ENCODE measurements around the gene MYMX. TPM values are rescaled to one million over a fixed set of nuclear protein-coding genes. Genes with fewer than 3 reads are reported as not detected.

MYMX gene
- total and polyA plus RNA-seq, 4 donors, result 0.14 TPM; not detected in 3

DNA sequence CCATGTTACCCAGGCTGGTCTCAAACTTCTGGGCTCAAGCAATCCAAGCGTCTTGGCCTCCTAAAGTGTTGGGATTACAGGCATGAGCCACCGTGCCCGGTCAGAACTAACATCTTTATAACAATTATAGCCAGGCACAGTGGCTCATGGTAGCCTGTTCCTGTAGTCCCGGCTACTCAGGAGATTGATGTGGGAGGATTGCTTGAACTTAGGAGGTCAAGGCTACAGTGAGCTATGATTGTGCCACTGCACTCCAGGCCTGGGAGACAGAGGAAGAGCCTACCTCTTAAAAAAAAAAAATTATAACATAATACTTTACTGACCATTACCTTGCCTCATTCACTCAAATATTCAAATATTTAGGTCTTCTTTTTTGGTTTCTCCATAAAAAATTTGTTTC is 16.8 kb upstream of the MYMX start:
- Histone ChIP-seq H3K4me1 (ENCODE audit: control insufficient read depth in 4 of 4, insufficient read depth in 4 of 4, low read length in 3 of 4) (no peaks in the 10 kb centered on the region), H3K4me3 (ENCODE audit: low read depth in 1 of 3, low read length in 3 of 3) (no peak overlapping the region), H3K27me3 (ENCODE audit: control insufficient read depth in 4 of 4, insufficient read depth in 4 of 4, low read length in 3 of 4) (no peaks in the 10 kb centered on the region), H3K27ac (ENCODE audit: low read depth in 1 of 2, low read length in 2 of 2) (no peak overlapping the region), H3K9me3 (ENCODE audit: control insufficient read depth in 4 of 4, low read length in 3 of 4) (no peaks in the 10 kb centered on the region), H3K36me3 (ENCODE audit: control insufficient read depth in 4 of 4, insufficient read depth in 3 of 4, low read depth in 1 of 4, low read length in 3 of 4) (no peaks in the 10 kb centered on the region), H3K9ac (ENCODE audit: low read depth in 1 of 2, low read length in 2 of 2) (no peak overlapping the region)
- WGBS, result 96% methylated on average over 4 of the region's 4 CpGs
- DNase-seq (ENCODE audit: low spot score), result no peak
- TF ChIP-seq ATF3 (IDR thresholded peaks at IDR 0.05) (no peak), HNF4G (IDR thresholded peaks at IDR 0.05) (no peak)

GRCh38 chr6:44201200-44201599 is 15.5 kb upstream of the MYMX start:
- H3K9ac ChIP-seq (ENCODE audit: low read depth in 1 of 2, low read length in 2 of 2), result no peak overlapping the region
- H3K4me1 ChIP-seq (ENCODE audit: control insufficient read depth in 4 of 4, insufficient read depth in 4 of 4, low read length in 3 of 4), result no peaks in the 10 kb centered on the region
- H3K27ac ChIP-seq (ENCODE audit: low read depth in 1 of 2, low read length in 2 of 2), result no peak overlapping the region
- no peak for DNase-seq (ENCODE audit: low spot score)
- no peaks in the 10 kb centered on the region for H3K9me3 ChIP-seq (ENCODE audit: control insufficient read depth in 4 of 4, low read length in 3 of 4)
- no peaks in the 10 kb centered on the region for H3K27me3 ChIP-seq (ENCODE audit: control insufficient read depth in 4 of 4, insufficient read depth in 4 of 4, low read length in 3 of 4)
- no peaks in the 10 kb centered on the region for H3K36me3 ChIP-seq (ENCODE audit: control insufficient read depth in 4 of 4, insufficient read depth in 3 of 4, low read depth in 1 of 4, low read length in 3 of 4)
- no peak overlapping the region for H3K4me3 ChIP-seq (ENCODE audit: low read depth in 1 of 3, low read length in 3 of 3)
- 90% methylated on average over 3 of the region's 3 CpGs for WGBS
- no peak for TF ChIP-seq ZBTB33 (IDR thresholded peaks at IDR 0.05)
- TF ChIP-seq FOXA1 (IDR thresholded peaks at IDR 0.05), result no peak
- TF ChIP-seq, protein P1, sequence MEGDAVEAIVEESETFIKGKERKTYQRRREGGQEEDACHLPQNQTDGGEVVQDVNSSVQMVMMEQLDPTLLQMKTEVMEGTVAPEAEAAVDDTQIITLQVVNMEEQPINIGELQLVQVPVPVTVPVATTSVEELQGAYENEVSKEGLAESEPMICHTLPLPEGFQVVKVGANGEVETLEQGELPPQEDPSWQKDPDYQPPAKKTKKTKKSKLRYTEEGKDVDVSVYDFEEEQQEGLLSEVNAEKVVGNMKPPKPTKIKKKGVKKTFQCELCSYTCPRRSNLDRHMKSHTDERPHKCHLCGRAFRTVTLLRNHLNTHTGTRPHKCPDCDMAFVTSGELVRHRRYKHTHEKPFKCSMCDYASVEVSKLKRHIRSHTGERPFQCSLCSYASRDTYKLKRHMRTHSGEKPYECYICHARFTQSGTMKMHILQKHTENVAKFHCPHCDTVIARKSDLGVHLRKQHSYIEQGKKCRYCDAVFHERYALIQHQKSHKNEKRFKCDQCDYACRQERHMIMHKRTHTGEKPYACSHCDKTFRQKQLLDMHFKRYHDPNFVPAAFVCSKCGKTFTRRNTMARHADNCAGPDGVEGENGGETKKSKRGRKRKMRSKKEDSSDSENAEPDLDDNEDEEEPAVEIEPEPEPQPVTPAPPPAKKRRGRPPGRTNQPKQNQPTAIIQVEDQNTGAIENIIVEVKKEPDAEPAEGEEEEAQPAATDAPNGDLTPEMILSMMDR (IDR thresholded peaks at IDR 0.05; ENCODE audit: low read depth, low read length, missing input control), result no peak
- TF ChIP-seq RAD21 (IDR thresholded peaks at IDR 0.05), result no peak

- DNase-seq (ENCODE audit: low spot score), result no peak
- no peaks in the 10 kb centered on the region for H3K27me3 ChIP-seq (ENCODE audit: control insufficient read depth in 4 of 4, insufficient read depth in 4 of 4, low read length in 3 of 4)
- H3K9ac ChIP-seq (ENCODE audit: low read depth in 1 of 2, low read length in 2 of 2), result no peak overlapping the region
- no peaks in the 10 kb centered on the region for H3K36me3 ChIP-seq (ENCODE audit: control insufficient read depth in 4 of 4, insufficient read depth in 3 of 4, low read depth in 1 of 4, low read length in 3 of 4)
- 82% methylated on average over 11 of the region's 11 CpGs for WGBS
- H3K9me3 ChIP-seq (ENCODE audit: control insufficient read depth in 4 of 4, low read length in 3 of 4), result no peaks in the 10 kb centered on the region
- H3K4me3 ChIP-seq (ENCODE audit: low read depth in 1 of 3, low read length in 3 of 3), result no peak overlapping the region
- H3K4me1 ChIP-seq (ENCODE audit: control insufficient read depth in 4 of 4, insufficient read depth in 4 of 4, low read length in 3 of 4), result no peaks in the 10 kb centered on the region
- H3K27ac ChIP-seq (ENCODE audit: low read depth in 1 of 2, low read length in 2 of 2), result no peak overlapping the region
- no peak for TF ChIP-seq GABPA (IDR thresholded peaks at IDR 0.05 in 1 of 2, conservative IDR thresholded peaks at IDR 0.05 in 1 of 2)
- TF ChIP-seq SP1 (IDR thresholded peaks at IDR 0.05), result no peak
- TF ChIP-seq HNF4G (IDR thresholded peaks at IDR 0.05), result no peak
- TF ChIP-seq, protein P1 (IDR thresholded peaks at IDR 0.05; ENCODE audit: low read depth, low read length, missing input control), result no peak
- no peak for TF ChIP-seq REST (IDR thresholded peaks at IDR 0.05)
- no peak for TF ChIP-seq TAF1 (conservative IDR thresholded peaks at IDR 0.05)
- no peak for TF ChIP-seq RXRA (IDR thresholded peaks at IDR 0.05)
- TF ChIP-seq FOXA1 (IDR thresholded peaks at IDR 0.05), result no peak
- TF ChIP-seq RAD21 (IDR thresholded peaks at IDR 0.05), result no peak
- TF ChIP-seq YY1 (IDR thresholded peaks at IDR 0.05), result no peak
Observed at GRCh38 chr6:44201638-44202303, 15.0 kb upstream of the MYMX start.

Data from liver (tissue), 9 donors.